ENCODE data around the gene CBX2. TPM values are rescaled to one million over a fixed set of nuclear protein-coding genes. Genes with fewer than 3 reads are reported as not detected.

The CBX2 gene
- total RNA-seq, 4 donors from 2014 or later = 0.81 to 2.5 (median 2.0) TPM

DNA sequence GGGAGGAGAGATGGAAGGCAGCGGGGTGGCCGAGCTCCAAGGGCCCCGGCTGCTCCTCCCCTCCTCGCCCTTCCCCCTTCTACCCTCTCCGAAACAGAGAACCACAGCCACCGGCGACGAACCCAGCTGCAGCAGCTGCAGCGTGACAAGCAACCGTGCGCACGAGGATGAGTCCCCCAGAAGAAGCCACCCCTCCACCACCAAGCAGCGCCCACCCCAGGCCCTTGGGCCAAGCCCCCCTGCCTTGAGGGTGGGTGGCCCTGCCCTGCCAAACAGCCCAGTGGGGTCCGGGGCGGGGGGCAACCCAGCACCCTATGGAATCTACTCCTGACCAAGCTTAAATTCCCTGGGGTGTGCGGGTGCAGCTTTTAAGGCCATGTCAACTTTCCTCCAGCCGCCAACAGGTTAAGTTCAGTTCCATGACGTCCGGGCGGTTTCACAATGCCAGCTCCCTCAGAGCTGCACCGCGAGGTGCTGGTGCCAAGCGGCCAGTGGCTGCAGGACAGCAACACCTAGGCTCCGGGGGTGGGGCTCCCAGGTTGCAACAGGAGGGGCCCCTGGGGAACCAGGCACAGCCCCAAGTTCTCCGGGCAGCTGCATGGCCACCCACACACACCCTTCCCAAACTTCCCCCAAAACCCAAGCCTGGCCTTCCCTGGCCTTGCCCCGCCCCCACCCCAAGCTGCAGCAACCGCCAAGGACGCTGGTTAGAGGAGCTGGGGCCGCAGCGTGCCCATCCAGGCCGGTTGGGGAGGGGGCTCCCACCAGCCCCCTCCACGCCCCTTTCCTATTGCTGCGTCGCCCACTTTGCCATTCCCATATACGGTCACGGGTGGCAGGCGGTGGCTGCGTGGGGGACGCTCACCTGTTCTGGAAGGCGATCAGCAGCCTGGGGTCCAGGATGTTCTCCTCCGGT is 59.3 kb downstream of the CBX2 start:
- 20% methylated on average over 3 of the region's 41 CpGs; no CpG with 5 or more reads in 1 of the 2 donors for WGBS, 2 donors (ENCODE audit: low coverage in 1 of 2)
- TF ChIP-seq EP300 (IDR thresholded peaks at IDR 0.05) = no peak
- TF ChIP-seq, protein P1, sequence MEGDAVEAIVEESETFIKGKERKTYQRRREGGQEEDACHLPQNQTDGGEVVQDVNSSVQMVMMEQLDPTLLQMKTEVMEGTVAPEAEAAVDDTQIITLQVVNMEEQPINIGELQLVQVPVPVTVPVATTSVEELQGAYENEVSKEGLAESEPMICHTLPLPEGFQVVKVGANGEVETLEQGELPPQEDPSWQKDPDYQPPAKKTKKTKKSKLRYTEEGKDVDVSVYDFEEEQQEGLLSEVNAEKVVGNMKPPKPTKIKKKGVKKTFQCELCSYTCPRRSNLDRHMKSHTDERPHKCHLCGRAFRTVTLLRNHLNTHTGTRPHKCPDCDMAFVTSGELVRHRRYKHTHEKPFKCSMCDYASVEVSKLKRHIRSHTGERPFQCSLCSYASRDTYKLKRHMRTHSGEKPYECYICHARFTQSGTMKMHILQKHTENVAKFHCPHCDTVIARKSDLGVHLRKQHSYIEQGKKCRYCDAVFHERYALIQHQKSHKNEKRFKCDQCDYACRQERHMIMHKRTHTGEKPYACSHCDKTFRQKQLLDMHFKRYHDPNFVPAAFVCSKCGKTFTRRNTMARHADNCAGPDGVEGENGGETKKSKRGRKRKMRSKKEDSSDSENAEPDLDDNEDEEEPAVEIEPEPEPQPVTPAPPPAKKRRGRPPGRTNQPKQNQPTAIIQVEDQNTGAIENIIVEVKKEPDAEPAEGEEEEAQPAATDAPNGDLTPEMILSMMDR (IDR thresholded peaks at IDR 0.05) = peak in 2 of 4 experiments; percentile 34 to 40
- peak; percentile 42 for TF ChIP-seq POLR2AphosphoS5 (IDR thresholded peaks at IDR 0.05)
- H3K27ac ChIP-seq = peak overlapping the region in 3 of 4 donors; percentile 9 to 98 (median 98)

More for the DNA sequence above, 59.3 kb downstream of the CBX2 start:
- Histone ChIP-seq H3K4me1 (peaks cover 3 to 76% (median 36%) of the 10 kb centered on the region in 3 donors), H3K9me3 (peaks cover 0 to 16% (median 0%) of the 10 kb centered on the region in 3 donors), H3K36me3 (peaks cover 0 to 28% of the 10 kb centered on the region in 2 donors), H3K27me3 (peaks cover 27% of the 10 kb centered on the region), H3K4me3 (peak overlapping the region; percentile 72 to 84)
- peak; percentile 32 for ATAC-seq

Other genes starting within 250 kb of the CBX2 start
- 10 to 100 TPM in 3 of 4 donors, under 1 TPM in 1; 0.40 to 30.2 (median 15.2) TPM for gene RBFOX3, start 167.1 kb upstream of the CBX2 start, total RNA-seq
- under 1 TPM in 1 of 4 donors, not detected in 3; 0.27 TPM for gene ENPP7, start 47.2 kb upstream of the CBX2 start, total RNA-seq
- 10 to 100 TPM in 1 of 4 donors, 1 to 10 TPM in 2, under 1 TPM in 1; 0.40 to 10.6 (median 3.9) TPM for gene CBX8, start 18.9 kb downstream of the CBX2 start, total RNA-seq
- gene CBX4, start 61.3 kb downstream of the CBX2 start, total RNA-seq = 10 to 100 TPM in 2 of 4 donors, 1 to 10 TPM in 2; 6.7 to 11.5 (median 10.0) TPM